ENCODE measurements around the gene TRIM17.

GRCh38 chr1:228387321-228387720 lies 29.3 kb downstream of the TRIM17 start:
- TF ChIP-seq CTCF (conservative IDR thresholded peaks at IDR 0.05; ENCODE audit: low read length) (no peak), EZH2phosphoT487 (IDR thresholded peaks at IDR 0.05; ENCODE audit: borderline replicate concordance, low read depth, low read length) (no peak)
